ENCODE data around the gene UTS2R. TPM values are rescaled to one million over a fixed set of nuclear protein-coding genes. Genes with fewer than 3 reads are reported as not detected.
A peak's percentile ranks its signal among the peaks of the same experiment; 100 is the strongest.
"Not testable (repeated sequence)": the region's sequence is repeated elsewhere in the genome, so short reads cannot be mapped to it uniquely, and the experiment has no call there.

Gene UTS2R
- total RNA-seq, 1 experiment from 2014 or later: not detected

DNA sequence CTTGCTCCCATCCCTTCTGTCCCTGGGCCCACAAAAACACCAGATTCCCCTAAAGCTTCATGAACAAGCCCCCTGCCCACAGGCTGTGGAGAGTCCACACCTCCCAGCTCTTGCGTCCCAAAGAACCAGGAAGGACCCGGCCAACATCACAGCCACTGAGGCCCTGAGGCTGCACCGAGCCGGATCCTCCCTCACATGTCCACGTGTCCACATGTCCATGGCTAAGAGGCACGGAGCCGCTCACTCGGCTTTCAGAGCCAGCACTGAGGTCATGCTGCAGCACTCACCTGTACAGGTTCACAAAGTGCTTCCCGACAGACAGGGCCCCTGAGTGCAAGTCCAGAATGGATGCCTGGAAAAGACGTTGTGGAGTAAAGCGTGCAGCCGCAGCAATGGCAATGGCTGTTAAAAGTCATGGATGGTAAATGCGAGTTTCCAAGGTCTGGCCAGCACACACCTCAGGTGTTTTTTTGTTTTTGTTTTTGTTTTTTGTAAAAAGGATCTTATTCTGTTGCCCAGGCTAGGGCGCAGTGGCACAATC is 34.6 kb downstream of the UTS2R start:
- DNase-seq (ENCODE audit: low spot score): no peak

DNA sequence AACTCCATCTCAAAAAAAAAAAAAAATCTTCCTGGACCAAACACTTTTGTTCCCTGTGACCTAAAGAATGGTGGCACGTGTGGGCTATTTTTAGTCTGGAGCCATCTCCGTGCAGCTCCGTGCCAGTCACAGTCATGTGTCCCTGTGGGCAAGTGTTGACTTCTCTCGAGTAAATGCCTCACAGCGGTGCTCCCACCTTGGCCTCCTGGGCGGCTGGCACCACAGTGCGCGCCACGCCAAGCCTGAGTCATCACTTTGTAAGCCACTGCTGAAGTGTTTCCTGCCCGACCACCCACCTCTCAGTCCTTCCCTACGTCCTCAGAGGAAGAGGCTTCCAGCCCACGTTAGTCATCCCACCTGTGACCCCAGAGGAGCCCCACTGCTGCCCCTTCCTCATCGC is 35.7 kb downstream of the UTS2R start:
- no peak for DNase-seq (ENCODE audit: low spot score)

DNA sequence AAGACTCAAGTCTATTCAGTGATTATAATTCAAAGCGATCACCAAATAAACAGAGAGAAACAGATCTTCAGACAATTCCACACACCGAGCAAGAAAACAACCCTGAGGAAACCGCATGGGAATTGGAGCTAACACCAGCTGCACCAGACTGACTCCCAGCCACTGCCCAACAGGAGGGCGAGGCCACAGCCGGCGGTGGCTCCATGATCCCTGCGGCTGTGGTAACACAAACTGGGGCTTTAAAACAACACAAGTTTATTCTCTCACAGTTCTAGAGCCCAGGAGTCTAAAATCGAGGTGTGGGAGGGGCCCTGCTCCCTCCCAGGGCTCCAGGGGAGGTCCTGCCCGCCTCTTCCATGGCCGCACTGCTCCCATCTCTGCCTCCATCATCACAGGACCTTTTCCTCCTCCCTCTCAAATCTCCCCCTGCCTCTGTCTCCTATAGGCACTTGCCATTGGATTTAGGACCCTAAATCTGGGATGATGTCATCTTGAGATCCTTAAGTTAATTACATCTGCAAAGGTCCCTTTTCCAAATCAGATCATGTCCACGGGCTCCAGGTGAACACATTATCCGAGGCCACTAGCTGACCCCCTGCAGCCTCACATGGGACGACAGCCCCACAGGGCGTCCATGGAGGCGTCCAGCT is 36.8 kb downstream of the UTS2R start:
- DNase-seq (ENCODE audit: low spot score): no peak

DNA sequence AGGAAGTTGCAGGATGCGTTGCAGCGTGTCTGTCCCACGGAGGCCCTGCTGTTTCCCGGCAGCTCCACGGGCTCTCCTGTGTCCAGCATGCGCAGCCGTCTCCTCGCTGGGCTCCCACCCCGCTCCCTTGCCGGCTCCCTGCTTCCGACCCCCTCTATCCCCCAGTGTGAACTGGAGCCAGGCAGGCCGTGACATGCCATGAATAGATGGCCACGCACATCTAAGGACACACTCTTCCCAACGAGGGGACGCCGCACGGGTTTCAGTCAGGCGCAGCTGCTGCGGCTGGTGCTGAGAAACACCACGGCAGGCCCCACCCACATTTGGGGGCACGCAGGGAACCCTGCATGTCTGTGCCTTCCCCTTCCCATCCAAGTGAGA is 37.4 kb downstream of the UTS2R start:
- DNase-seq (ENCODE audit: low spot score): no peak

DNA sequence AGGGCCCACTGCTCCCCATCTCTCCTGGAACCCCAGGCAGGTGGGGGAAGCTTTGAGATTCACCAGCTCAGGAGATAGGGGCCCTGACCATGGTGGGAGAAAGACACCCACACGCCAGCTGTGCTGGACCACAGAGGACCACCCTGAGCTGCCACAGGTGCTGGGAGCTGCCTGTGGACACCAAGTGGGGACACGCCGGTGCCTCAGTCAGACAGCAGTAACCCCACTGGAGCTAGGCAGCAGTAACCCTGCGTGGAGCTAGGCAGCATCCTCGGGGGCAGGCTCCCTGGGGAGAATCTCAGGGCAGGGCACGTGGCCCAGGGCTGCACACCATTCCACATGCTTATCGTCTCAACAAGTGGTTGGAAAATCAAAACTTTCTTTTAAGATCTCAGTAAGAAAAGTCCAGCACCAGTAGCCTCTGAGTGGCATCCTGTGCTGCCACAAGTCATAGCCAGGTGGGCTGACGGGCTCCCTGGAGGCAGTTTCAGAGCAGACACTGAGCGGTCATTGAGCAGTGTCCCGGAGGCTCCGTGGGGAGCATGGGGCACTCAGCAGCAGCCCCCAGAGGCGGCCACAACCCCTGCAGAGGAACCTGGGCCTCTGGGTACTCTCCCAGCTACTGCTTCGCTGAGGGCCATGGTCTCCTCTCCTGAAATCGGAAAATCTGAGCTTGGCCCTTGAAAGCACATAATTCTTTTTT is 38.6 kb downstream of the UTS2R start:
- no peak for DNase-seq (ENCODE audit: low spot score)

DNA sequence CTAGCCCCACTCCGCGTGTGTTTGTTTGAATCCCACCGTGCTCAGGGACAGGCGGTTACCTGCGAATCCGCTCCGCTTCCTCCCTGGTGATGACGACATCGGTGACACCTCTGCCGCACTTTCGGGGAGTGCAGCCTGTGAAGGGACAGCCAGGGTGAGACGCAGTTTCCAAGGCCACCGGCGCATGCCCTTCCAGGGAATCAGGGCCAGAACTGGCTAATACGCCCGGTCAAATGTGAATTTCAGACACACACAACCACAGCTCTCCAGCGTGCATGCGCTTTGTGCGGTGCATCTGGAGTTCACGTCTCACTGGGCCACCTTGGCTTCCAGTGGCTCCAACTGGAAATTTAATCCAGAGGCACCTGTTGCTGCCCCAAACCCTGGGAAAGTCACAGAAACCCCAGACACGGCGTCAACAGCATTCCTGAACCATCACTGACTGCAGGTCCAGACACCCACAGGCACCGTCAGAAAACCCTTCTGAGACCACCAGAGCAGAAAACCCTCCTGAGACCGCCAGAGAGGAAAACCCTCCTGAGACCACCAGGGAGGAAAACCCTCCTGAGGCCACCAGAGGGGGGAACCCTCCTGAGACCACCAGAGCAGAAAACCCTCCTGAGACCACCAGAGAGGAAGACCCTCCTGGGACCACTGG is 40.0 kb downstream of the UTS2R start:
- DNase-seq (ENCODE audit: low spot score): no peak

DNA sequence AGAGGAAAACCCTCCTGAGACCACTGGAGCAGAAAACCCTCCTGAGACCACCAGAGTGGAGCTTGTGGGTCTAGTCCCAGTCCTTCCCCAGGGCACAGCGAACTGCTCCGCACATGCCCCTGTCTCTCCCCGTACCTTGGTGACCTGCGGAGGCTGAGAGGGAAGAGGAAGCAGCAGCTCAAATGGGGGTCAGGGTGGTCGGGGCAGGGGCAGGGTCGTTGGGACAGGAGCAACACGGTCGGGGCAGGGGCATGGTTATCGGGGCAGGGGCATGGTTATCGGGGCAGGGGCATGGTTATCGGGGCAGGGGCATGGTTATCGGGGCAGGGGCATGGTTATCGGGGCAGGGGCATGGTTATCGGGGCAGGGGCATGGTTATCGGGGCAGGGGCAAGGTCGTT is 40.5 kb downstream of the UTS2R start:
- DNase-seq (ENCODE audit: low spot score): not testable (repeated sequence)

DNA sequence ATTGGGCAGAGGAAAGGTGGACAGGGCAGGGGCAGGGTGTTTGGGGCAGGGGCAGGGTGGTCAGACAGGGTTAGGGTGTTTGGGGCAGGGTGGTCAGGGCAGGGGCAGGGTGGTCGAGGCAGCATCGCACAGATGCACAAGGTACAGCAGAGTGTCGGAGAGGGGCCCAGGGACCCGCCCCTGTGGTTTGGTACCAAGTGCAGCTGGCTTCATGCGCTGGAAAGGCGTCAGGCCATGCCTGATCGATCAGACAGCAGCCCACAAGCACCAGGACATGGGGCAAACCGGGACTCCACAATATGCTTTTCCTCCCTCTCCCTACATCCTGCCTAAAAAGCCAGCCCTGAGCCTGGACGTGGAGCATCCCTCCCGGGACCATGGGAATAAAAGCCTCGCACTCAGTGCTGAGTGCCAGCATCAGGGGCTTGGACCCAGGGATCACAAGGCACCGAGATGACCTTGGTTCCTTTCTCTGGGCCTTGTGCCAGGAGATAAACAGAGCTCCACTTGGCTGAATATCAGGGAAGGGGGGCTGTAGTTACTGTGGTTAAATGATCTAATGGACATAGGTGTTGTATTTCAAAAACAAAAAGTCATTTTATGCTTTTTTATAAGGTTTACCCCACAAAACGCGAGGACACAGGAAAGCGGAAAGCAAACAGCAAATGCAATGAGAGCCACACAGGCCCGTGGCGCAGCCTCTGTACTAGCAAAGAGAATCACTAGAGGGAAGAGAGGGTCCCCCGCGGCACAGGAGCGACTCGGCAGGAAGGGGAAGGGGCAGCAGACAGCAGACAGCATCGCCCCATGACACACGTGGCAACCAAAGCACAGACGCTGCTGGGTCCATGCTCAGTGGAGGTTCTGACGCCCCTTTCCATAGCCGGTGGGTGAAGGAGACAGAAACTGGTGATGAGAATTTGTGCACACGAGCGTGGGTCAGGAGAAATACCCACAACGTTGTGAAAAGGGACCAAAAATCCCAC is 41.3 kb downstream of the UTS2R start:
- no peak for DNase-seq (ENCODE audit: low spot score)

GRCh38 chr17:82414548-82415281 is 43.1 kb downstream of the UTS2R start:
- peak; percentile 76 for DNase-seq (ENCODE audit: low spot score)

DNA sequence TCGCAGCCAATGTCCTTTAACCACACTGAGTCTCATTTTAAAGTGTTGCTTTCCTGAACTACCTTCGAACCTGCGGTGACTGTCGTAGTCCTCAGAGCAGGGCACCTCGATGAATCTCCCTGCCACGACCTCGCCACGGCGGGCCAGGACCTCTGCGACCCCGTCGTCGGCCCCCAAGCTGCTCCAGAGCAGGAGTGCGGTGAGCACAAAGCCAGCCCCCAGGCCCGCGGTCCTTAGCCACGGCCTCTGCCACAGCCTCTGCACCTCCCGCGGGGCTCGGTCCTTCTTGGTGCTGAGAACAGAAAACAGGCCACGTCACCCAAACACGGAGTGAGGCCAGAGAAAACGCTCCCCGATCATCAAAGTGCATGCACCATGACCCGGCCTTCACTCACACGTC is 43.8 kb downstream of the UTS2R start:
- DNase-seq (ENCODE audit: low spot score): no peak

GRCh38 chr17:82415786-82416185 is 44.2 kb downstream of the UTS2R start:
- DNase-seq (ENCODE audit: low spot score): no peak

GRCh38 chr17:82416264-82416663 is 44.7 kb downstream of the UTS2R start:
- no peak for DNase-seq (ENCODE audit: low spot score)

- no peak for DNase-seq (ENCODE audit: low spot score)
Observed at GRCh38 chr17:82416771-82417170, 45.2 kb downstream of the UTS2R start.

GRCh38 chr17:82418001-82418986 is 46.7 kb downstream of the UTS2R start, which contains the start of the genes HEXD and OGFOD3:
TSS of gene HEXD (plus strand) at chr17:82418347. CDS start at chr17:82419800, 1,453 bp downstream.
TSS of gene OGFOD3 (minus strand) at chr17:82418586. CDS start at chr17:82418485, 101 bp downstream.
- DNase-seq (ENCODE audit: low spot score): peak; percentile 88

DNA sequence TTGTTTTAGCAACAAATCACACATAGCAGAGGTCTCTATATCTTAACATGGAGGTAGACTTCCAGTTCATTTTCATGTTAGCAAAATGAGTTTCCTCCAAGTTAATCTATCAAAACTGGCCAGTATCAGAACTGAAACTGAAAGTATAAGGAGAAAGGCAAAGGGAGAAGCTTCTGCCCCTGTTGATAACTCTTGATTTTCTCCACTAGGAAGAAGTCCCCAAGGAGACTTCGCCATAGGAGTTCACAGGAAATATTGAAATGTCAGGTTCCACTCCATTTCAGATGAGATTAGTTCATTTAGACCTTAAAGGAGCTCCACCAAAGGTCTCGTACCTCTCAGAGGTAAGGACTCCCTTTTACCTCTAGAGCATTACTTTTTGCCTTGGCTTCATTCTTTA is 48.0 kb downstream of the UTS2R start:
- no peak for DNase-seq (ENCODE audit: low spot score)

DNA sequence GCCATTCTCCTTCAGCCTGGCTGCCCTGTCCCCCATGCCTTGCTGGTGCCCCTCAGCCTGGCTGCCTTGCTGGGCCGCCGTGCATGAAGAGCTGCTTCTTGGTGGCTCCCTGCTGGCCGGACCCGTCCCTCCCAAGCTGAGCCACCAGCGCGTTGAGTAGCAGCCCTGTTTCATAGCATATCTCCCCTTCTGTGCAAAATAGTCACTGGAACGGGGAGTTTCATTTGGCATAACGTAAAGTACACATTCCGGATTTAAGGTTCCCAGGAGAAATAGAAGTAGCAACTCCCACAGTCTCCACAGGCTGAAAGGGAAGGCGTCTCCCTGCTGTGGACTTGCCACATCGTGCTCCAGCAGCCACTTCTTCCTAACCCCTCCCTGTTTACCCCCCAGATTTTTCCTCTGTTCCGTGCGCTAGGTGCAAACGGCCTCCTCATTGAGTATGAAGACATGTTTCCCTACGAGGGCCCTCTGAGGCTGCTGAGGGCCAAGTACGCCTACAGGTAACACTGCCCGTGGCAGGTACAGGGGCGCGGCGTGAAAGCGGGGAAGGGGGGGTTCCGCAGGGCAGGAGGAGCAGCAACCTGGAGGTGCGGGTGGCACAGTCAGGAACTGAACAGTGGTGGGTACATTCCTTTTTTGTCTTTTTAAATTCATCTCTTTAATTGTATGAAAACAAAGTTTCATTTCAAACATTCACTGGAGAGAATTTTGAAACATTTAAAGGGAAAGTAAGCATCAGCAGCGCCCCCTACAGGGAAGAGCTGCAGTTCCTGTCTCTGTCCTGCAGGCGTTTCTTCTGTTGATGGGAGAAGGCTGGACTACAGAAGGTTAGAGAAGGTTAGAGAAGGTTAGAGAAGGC is 52.7 kb downstream of the UTS2R start:
- DNase-seq (ENCODE audit: low spot score): peak; percentile 74

DNA sequence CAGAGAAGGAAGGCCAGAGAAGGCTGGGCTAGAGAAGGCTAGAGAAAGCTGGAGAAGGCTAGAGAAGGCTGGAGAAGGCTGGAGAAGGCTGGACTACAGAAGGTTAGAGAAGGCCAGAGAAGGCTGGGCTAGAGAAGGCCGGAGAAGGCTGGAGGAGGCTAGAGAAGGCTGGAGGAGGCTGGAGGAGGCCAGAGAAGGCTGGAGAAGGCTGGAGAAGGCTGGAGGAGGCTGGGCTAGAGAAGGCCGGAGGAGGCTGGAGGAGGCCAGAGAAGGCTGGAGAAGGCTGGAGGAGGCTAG is 53.2 kb downstream of the UTS2R start:
- DNase-seq (ENCODE audit: low spot score): no peak
